HG02798 (cell line): ENCODE measurements around the gene TRAF7.
"Not testable (repeated sequence)": the region's sequence is repeated elsewhere in the genome, so short reads cannot be mapped to it uniquely, and the experiment has no call there.

Source experiments
- ATAC-seq: cut with Tn5 transposase; IDR thresholded peaks from one replicate; pipeline ENCODE4 v1.9.1; 2021; ENCODE audit warnings: mild to moderate bottlenecking; ENCODE audit not compliant: unreplicated experiment, poor library complexity

Gene TRAF7

GRCh38 chr16:2196162-2196980 is 40.8 kb downstream of the TRAF7 start, which contains the start of gene CASKIN1:
CASKIN1 (minus strand) TSS chr16:2196605; CDS start chr16:2196432, 173 bp downstream.
- ATAC-seq, result no peak

- no peak for ATAC-seq
Measured at GRCh38 chr16:2196981-2197511, 41.5 kb downstream of the TRAF7 start.

- no peak for ATAC-seq
Measured at GRCh38 chr16:2197765-2198164, 42.2 kb downstream of the TRAF7 start.

- ATAC-seq, result no peak
Measured at GRCh38 chr16:2198283-2198682, 42.7 kb downstream of the TRAF7 start.

- no peak for ATAC-seq
Measured at GRCh38 chr16:2199095-2199494, 43.5 kb downstream of the TRAF7 start.

- no peak for ATAC-seq
Measured at GRCh38 chr16:2199621-2200139, 44.1 kb downstream of the TRAF7 start.

- ATAC-seq, result no peak
Measured at GRCh38 chr16:2200313-2200712, 44.7 kb downstream of the TRAF7 start.

- ATAC-seq, result not testable (repeated sequence)
Measured at GRCh38 chr16:2203119-2203688, 47.6 kb downstream of the TRAF7 start.

- ATAC-seq, result no peak
Measured at GRCh38 chr16:2204416-2205103, 49.0 kb downstream of the TRAF7 start.

GRCh38 chr16:2205104-2205966 is 49.8 kb downstream of the TRAF7 start, which contains the start of gene MLST8:
MLST8 (plus strand) TSS chr16:2205454; CDS start chr16:2206086, 632 bp downstream.
- peak; percentile 84 for ATAC-seq

- ATAC-seq, result peak; percentile 8
Measured at GRCh38 chr16:2205967-2206313, 50.4 kb downstream of the TRAF7 start.

- ATAC-seq, result no peak
Measured at GRCh38 chr16:2206420-2206779, 50.8 kb downstream of the TRAF7 start.

GRCh38 chr16:2206780-2207433 is 51.3 kb downstream of the TRAF7 start:
- ATAC-seq, result no peak

GRCh38 chr16:2207872-2208271 is 52.3 kb downstream of the TRAF7 start:
- no peak for ATAC-seq

GRCh38 chr16:2208308-2208707 is 52.7 kb downstream of the TRAF7 start:
- no peak for ATAC-seq

GRCh38 chr16:2208772-2209171 is 53.2 kb downstream of the TRAF7 start:
- no peak for ATAC-seq

GRCh38 chr16:2209258-2210008 is 53.9 kb downstream of the TRAF7 start:
- no peak for ATAC-seq

- no peak for ATAC-seq
Measured at GRCh38 chr16:2210009-2210332, 54.4 kb downstream of the TRAF7 start.
